COR-L47 (cell line): ENCODE measurements around the gene NCAPH2.
"Not testable (repeated sequence)": the region's sequence is repeated elsewhere in the genome, so short reads cannot be mapped to it uniquely, and the experiment has no call there.

Experiments
- DNase-seq: peaks from one replicate; lab custom pipeline; 2025; lab: John Stamatoyannopoulos, UW

The NCAPH2 gene

GRCh38 chr22:50519151-50519550 is 11.1 kb downstream of the NCAPH2 start:
- DNase-seq: no peak

- not testable (repeated sequence) for DNase-seq
Observed at GRCh38 chr22:50520184-50520583, 12.2 kb downstream of the NCAPH2 start.

DNA sequence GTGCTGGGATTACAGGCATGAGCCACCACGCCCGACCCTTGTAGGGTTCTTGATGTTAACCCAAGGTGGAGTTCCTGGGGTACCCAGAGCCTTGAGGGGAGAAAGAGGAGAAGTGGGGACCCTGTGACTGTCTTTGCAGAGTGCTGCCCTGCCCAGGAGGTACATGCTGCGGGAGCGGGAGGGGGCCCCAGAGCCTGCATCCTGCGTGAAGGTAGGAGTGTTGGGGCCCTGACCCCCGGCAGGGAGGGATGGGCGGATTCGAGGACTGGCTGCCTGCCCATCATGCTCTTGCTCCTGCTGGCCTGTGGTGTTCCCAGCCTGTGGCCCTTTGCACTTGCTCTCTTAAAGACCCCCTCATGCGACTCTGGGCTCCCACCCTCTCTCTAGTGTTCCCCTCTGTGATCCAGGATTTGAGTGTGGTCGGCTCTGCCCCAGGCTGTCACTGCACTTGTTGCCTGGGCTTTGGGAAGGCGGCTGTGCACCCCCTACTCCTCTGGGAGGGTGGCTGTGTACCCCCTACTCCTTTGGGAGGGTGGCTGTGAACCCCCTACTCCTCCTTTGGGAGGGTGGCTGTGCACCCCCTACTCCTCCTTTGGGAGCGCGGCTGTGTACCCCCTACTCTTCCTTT is 12.9 kb downstream of the NCAPH2 start:
- DNase-seq: no peak

GRCh38 chr22:50521710-50522109 is 13.7 kb downstream of the NCAPH2 start:
- no peak for DNase-seq

DNA sequence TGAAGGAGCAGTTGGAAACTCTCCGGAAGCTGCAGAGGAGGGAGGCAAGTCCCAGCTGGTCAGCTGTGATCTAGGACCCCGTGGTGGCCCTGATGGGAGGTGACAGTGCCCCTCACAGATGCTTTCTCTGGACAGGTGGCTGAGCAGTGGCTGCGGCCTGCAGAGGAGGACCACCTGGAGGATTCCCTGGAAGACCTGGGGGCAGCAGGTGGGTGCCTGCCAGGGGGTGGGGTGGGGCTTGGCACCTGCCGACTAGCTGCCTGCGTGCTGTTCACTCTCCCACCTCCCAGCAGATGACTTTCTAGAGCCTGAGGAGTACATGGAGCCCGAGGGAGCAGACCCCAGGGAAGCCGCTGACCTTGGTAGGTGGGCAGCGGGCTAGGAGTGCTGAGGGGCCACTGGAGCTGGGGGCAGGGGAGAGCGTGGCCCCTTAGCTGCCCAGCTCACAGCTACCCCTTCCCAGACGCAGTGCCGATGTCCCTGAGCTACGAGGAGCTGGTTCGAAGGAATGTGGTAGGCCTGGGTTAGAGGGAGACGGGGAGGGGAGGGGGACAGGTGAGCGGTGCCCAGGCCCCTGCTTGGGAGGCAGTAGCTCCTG is 14.3 kb downstream of the NCAPH2 start:
- no peak for DNase-seq

DNA sequence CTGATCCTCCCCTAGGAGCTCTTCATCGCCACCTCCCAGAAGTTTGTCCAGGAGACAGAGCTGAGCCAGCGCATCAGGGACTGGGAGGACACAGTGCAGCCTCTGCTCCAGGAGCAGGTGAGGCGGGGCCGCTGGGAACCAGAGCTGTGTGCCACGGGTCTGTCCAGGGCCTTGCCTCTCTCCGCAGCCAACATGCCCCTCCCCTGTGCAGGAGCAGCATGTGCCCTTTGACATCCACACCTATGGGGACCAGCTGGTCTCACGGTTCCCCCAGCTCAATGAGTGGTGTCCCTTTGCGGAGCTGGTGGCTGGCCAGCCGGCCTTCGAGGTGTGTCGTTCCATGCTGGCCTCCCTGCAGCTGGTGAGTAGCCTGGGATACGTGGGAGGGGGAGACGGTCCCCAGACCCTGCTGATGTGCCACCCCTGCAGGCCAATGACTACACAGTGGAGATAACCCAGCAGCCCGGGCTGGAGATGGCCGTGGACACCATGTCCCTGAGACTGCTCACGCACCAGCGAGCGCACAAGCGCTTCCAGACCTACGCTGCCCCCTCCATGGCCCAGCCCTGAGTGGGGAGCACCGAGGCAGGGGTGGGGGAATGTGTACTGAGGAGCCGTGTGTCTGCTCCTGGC is 14.9 kb downstream of the NCAPH2 start:
- DNase-seq: no peak

- no peak for DNase-seq
Observed at GRCh38 chr22:50523458-50523805, 15.4 kb downstream of the NCAPH2 start.

- DNase-seq: no peak
Observed at GRCh38 chr22:50523806-50524675, 16.0 kb downstream of the NCAPH2 start.

- DNase-seq: no peak
Observed at GRCh38 chr22:50524676-50525103, 16.7 kb downstream of the NCAPH2 start.

GRCh38 chr22:50525104-50525857 is 17.3 kb downstream of the NCAPH2 start, which contains the start of gene SCO2:
SCO2 (minus strand) TSS chr22:50525598; CDS start chr22:50524411, 1,187 bp downstream.
- peak; percentile 97 for DNase-seq

GRCh38 chr22:50525858-50526107 is 17.8 kb downstream of the NCAPH2 start:
- DNase-seq: no peak

- peak; percentile 71 for DNase-seq
Observed at GRCh38 chr22:50526108-50526833, 18.2 kb downstream of the NCAPH2 start.

- DNase-seq: no peak
Observed at GRCh38 chr22:50526834-50527801, 19.1 kb downstream of the NCAPH2 start.

- DNase-seq: no peak
Observed at GRCh38 chr22:50527921-50528681, 20.1 kb downstream of the NCAPH2 start.

GRCh38 chr22:50528682-50529415 is 20.8 kb downstream of the NCAPH2 start:
- no peak for DNase-seq

GRCh38 chr22:50529416-50529896 is 21.4 kb downstream of the NCAPH2 start:
- no peak for DNase-seq

GRCh38 chr22:50529897-50530579 is 22.0 kb downstream of the NCAPH2 start, which contains the start of gene TYMP:
TYMP (minus strand) TSS chr22:50530012; CDS start chr22:50529709, 303 bp downstream.
- DNase-seq: no peak

GRCh38 chr22:50530580-50530876 is 22.5 kb downstream of the NCAPH2 start:
- DNase-seq: no peak
